H9 (cell line): ENCODE results near the gene TAF15. TPM values are rescaled to one million over a fixed set of nuclear protein-coding genes. Genes with fewer than 3 reads are reported as not detected.

Experiments
- DNase-seq: peaks from one replicate; pipeline ENCODE4 v3.0.0-alpha.2; 2017
- H2AFZ ChIP-seq: one replicate; pipeline ENCODE4 v1.6.1; 2013; ENCODE audit warnings: mild to moderate bottlenecking, low read length, control low read depth, moderate library complexity
- H2AK5ac ChIP-seq: 2 replicates; pipeline ENCODE4 v1.6.1; 2013; ENCODE audit warnings: low read length, control low read depth, mixed read lengths; ENCODE audit not compliant: insufficient read length
- H2BK120ac ChIP-seq: one replicate; pipeline ENCODE4 v1.6.1; 2013; ENCODE audit warnings: low read depth, mild to moderate bottlenecking, low read length, control low read depth, inconsistent platforms; ENCODE audit not compliant: poor library complexity, severe bottlenecking
- H2BK12ac ChIP-seq: 2 replicates; pipeline ENCODE4 v1.6.1; 2013; ENCODE audit warnings: low read length, control low read depth, mixed read lengths, low read depth; ENCODE audit not compliant: insufficient read length
- H2BK15ac ChIP-seq: 2 replicates; pipeline ENCODE4 v1.6.1; 2013; ENCODE audit warnings: low read depth, low read length, control low read depth
- H2BK20ac ChIP-seq: one replicate; pipeline ENCODE4 v1.6.1; 2013; ENCODE audit warnings: low read depth, mild to moderate bottlenecking, low read length, control low read depth, inconsistent platforms; ENCODE audit not compliant: poor library complexity, severe bottlenecking
- H2BK5ac ChIP-seq: 2 replicates; pipeline ENCODE4 v1.6.1; 2013; ENCODE audit warnings: low read length, control low read depth, mixed read lengths; ENCODE audit not compliant: insufficient read length
- H3K14ac ChIP-seq: 2 replicates; pipeline ENCODE4 v1.6.1; 2013; ENCODE audit warnings: low read length, control low read depth; ENCODE audit not compliant: insufficient read depth
- H3K18ac ChIP-seq: 2 replicates; pipeline ENCODE4 v1.6.1; 2013; ENCODE audit warnings: low read depth, mild to moderate bottlenecking, mixed read lengths, low read length, control low read depth; ENCODE audit not compliant: insufficient read length
- H3K23ac ChIP-seq: 2 replicates; pipeline ENCODE4 v1.6.1; 2013; ENCODE audit warnings: low read length, control low read depth, mixed read lengths, low read depth; ENCODE audit not compliant: insufficient read length
- H3K23me2 ChIP-seq: 2 replicates; pipeline ENCODE4 v1.6.1; 2013; ENCODE audit warnings: low read depth, mild to moderate bottlenecking, mixed read lengths, low read length, control low read depth; ENCODE audit not compliant: insufficient read length, poor library complexity, severe bottlenecking
- H3K27ac ChIP-seq: 2 replicates; pipeline ENCODE4 v1.5.1; 2013; ENCODE audit warnings: low read length, control low read depth, mixed read lengths, low read depth; ENCODE audit not compliant: insufficient read length
- H3K27me3 ChIP-seq: 2 replicates; pipeline ENCODE4 v1.6.1; 2013; ENCODE audit warnings: low read length, control low read depth, inconsistent platforms; ENCODE audit not compliant: insufficient read depth
- H3K4ac ChIP-seq: 2 replicates; pipeline ENCODE4 v1.6.1; 2013; ENCODE audit warnings: low read depth, mild to moderate bottlenecking, control low read depth, inconsistent platforms, low read length, moderate library complexity
- H3K4me1 ChIP-seq: 2 replicates; pipeline ENCODE4 v1.6.1; 2013; ENCODE audit warnings: low read length, control low read depth, inconsistent platforms; ENCODE audit not compliant: insufficient read depth
- H3K4me2 ChIP-seq: 2 replicates; pipeline ENCODE4 v1.6.1; 2013; ENCODE audit warnings: low read length, control low read depth, mixed read lengths; ENCODE audit not compliant: insufficient read length, insufficient read depth
- H3K56ac ChIP-seq: 2 replicates; pipeline ENCODE4 v1.6.1; 2013; ENCODE audit warnings: low read depth, mild to moderate bottlenecking, mixed read lengths, low read length, control low read depth; ENCODE audit not compliant: insufficient read length
- H3K79me1 ChIP-seq: 2 replicates; pipeline ENCODE4 v1.6.1; 2013; ENCODE audit warnings: low read depth, mild to moderate bottlenecking, moderate library complexity, low read length, control low read depth, inconsistent platforms; ENCODE audit not compliant: insufficient read depth, poor library complexity, severe bottlenecking
- H3K79me2 ChIP-seq: 2 replicates; pipeline ENCODE4 v1.6.1; 2013; ENCODE audit warnings: low read length, control low read depth, inconsistent platforms; ENCODE audit not compliant: insufficient read depth
- H3K9ac ChIP-seq: 2 replicates; pipeline ENCODE4 v1.6.1; 2013; ENCODE audit warnings: low read length, control low read depth, mixed read lengths; ENCODE audit not compliant: insufficient read length; ENCODE audit errors: extremely low read depth
- H3K9me3 ChIP-seq: one replicate; pipeline ENCODE4 v1.6.1; 2013; ENCODE audit warnings: low read depth, low read length, inconsistent platforms; ENCODE audit not compliant: control insufficient read depth
- H3T11ph ChIP-seq: one replicate; pipeline ENCODE4 v1.6.1; 2013; ENCODE audit warnings: mild to moderate bottlenecking, low read length, control low read depth, inconsistent platforms
- H4K20me1 ChIP-seq: one replicate; pipeline ENCODE4 v1.6.1; 2013; ENCODE audit not compliant: control insufficient read depth, insufficient read length, insufficient read depth
- H4K5ac ChIP-seq: 2 replicates; pipeline ENCODE4 v1.6.1; 2013; ENCODE audit warnings: low read depth, mild to moderate bottlenecking, mixed read lengths, low read length, control low read depth; ENCODE audit not compliant: insufficient read length
- H4K8ac ChIP-seq: replicated peaks from 2 replicates; pipeline ENCODE4 v1.6.1; 2013; ENCODE audit warnings: low read length, control low read depth, mixed read lengths, low read depth; ENCODE audit not compliant: insufficient read length
- H4K91ac ChIP-seq: 2 replicates; pipeline ENCODE4 v1.6.1; 2013; ENCODE audit warnings: low read depth, mild to moderate bottlenecking, moderate library complexity, mixed read lengths, low read length, control low read depth; ENCODE audit not compliant: insufficient read length
- H3K27ac Mint-ChIP-seq, 3 experiments: 2 replicates in 2 of 3; 3 replicates in 1 of 3; pipeline ENCODE4 v1.8.0; 2020 to 2021; ENCODE audit warnings: mixed read lengths in 3 of 3, mild to moderate bottlenecking in 1 of 3, moderate library complexity in 1 of 3
- H3K27me3 Mint-ChIP-seq: 2 replicates; pipeline ENCODE4 v1.8.0; 2021; ENCODE audit warnings: low read depth, mild to moderate bottlenecking, moderate library complexity, mixed read lengths
- H3K36me3 Mint-ChIP-seq, 3 experiments: 2 replicates in 2 of 3; 3 replicates in 1 of 3; pipeline ENCODE4 v1.8.0; 2020 to 2021; ENCODE audit warnings: low read depth in 3 of 3, mixed read lengths in 3 of 3; ENCODE audit not compliant: insufficient read depth in 1 of 3
- H3K4me1 Mint-ChIP-seq, 2 experiments: 2 replicates each; pipeline ENCODE4 v1.8.0; 2020; ENCODE audit warnings: mixed read lengths in 2 of 2
- H3K4me3 Mint-ChIP-seq, 2 experiments: 2 replicates in 1 of 2; 3 replicates in 1 of 2; pipeline ENCODE4 v1.8.0; 2020 to 2021; ENCODE audit warnings: mild to moderate bottlenecking in 2 of 2, mixed read lengths in 2 of 2, moderate library complexity in 1 of 2
- H3K9me3 Mint-ChIP-seq, 2 experiments: 2 replicates in 1 of 2; 3 replicates in 1 of 2; pipeline ENCODE4 v1.8.0; 2020; ENCODE audit warnings: mild to moderate bottlenecking in 2 of 2, mixed read lengths in 2 of 2, moderate library complexity in 1 of 2
- CTCF ChIP-seq: fragments of 200-600 bp; sonication (generic); conservative IDR thresholded peaks from 3 replicates; pipeline ENCODE4 v1.8.0; 2021; ENCODE audit warnings: antibody characterized with exemption, mild to moderate bottlenecking
- WGBS: extraction: QIAGEN DNeasy Blood & Tissue Kit; methylation state at CpG from one replicate; pipeline ENCODE4 v1.1.7; 2013; ENCODE audit warnings: missing lambda C conversion rate, low lambda C conversion rate, mixed read lengths; ENCODE audit not compliant: insufficient read length; ENCODE audit errors: extremely low coverage; 5-methylcytosine and 5-hydroxymethylcytosine counted together
- total RNA-seq: library from RNA; stranded (reverse); gene quantifications from 2 replicates; pipeline ENCODE4 v1.2.1, GENCODE V29; 2021

TAF15 gene
- total RNA-seq, 1 experiment from 2014 or later = 304 TPM

- no peak overlapping the region for H4K91ac ChIP-seq
- no peak overlapping the region for H3K56ac ChIP-seq
- H3K36me3 Mint-ChIP-seq = no peaks in the 10 kb centered on the region
- no peak overlapping the region for H3K4ac ChIP-seq
- H3K18ac ChIP-seq = no peak overlapping the region
- no peak overlapping the region for H3K4me2 ChIP-seq
- no peaks in the 10 kb centered on the region; the same call in 1 of the 2 replicates for H3K27me3 Mint-ChIP-seq
- H2AK5ac ChIP-seq = no peak overlapping the region
- no peaks in the 10 kb centered on the region for H3K23me2 ChIP-seq
- no peak overlapping the region for H4K8ac ChIP-seq
- H2BK20ac ChIP-seq = no peak overlapping the region
- no peak overlapping the region for H2BK5ac ChIP-seq
- no peak overlapping the region for H3K14ac ChIP-seq
- no peak overlapping the region for H3K9ac ChIP-seq
- no peaks in the 10 kb centered on the region for H3K27me3 ChIP-seq
- H3K9me3 ChIP-seq = no peaks in the 10 kb centered on the region
- H3K4me3 Mint-ChIP-seq = no peak overlapping the region
- H4K5ac ChIP-seq = no peak overlapping the region
- no CpG with 5 or more reads among the region's 4 CpGs for WGBS
- H3K9me3 Mint-ChIP-seq = no peaks in the 10 kb centered on the region
- H3T11ph ChIP-seq = no peak overlapping the region
- H2BK12ac ChIP-seq = no peak overlapping the region
- DNase-seq = no peak
- H3K4me1 Mint-ChIP-seq = peaks cover 15 to 20% of the 10 kb centered on the region in 2 experiments
- no peaks in the 10 kb centered on the region for H3K79me1 ChIP-seq
- H3K4me1 ChIP-seq = peaks cover 2% of the 10 kb centered on the region; the same call in 1 of the 2 replicates
- H3K79me2 ChIP-seq = no peaks in the 10 kb centered on the region
- H2BK120ac ChIP-seq = no peak overlapping the region
- no peak overlapping the region for H2AFZ ChIP-seq
- no peak for TF ChIP-seq CTCF
- no peak overlapping the region for H3K27ac ChIP-seq
- H2BK15ac ChIP-seq = no peak overlapping the region
- no peak overlapping the region for H3K27ac Mint-ChIP-seq
- H3K23ac ChIP-seq = no peak overlapping the region
- no peaks in the 10 kb centered on the region for H4K20me1 ChIP-seq
Measured at GRCh38 chr17:35893751-35894150, 84.5 kb downstream of the TAF15 start.
